Pancreas (tissue), 10 donors: ENCODE measurements around the gene SLC15A1. TPM values are rescaled to one million over a fixed set of nuclear protein-coding genes. Genes with fewer than 3 reads are reported as not detected.

Experiments used
- ATAC-seq, 4 donors: fragments of 200-7000 bp; cut with Tn5 transposase; one replicate each; pipeline versions ENCODE4 v1.8.0 to v1.9.1; 2020; ENCODE audit warnings: mild to moderate bottlenecking in 4 of 4, moderate library complexity in 4 of 4
- DNase-seq, 6 donors: peaks; one replicate each; pipeline ENCODE4 v3.0.0-alpha.2; 2020
- FAIRE-seq: peaks from 2 replicates; lab custom pipeline; 2012; peaks lifted over from hg19 to GRCh38; lab: Jason Lieb, UNC
- H3K27ac ChIP-seq, 4 donors: fragments of 200-600 bp; sonication (generic); 1 replicate in 3 of 4; 2 replicates in 1 of 4; pipeline versions ENCODE4 v1.5.0 to v1.8.0; 2020
- H3K27me3 ChIP-seq, 4 donors: fragments of 200-600 bp; one replicate each; pipeline ENCODE4 v1.8.0; 2021
- H3K36me3 ChIP-seq, 3 donors: fragments of 200-600 bp; sonication (generic) in 1 of 3; one replicate each; pipeline versions ENCODE4 v1.5.0 to v1.8.0; 2020 to 2021
- H3K4me1 ChIP-seq, 3 donors: fragments of 200-600 bp; one replicate each; pipeline ENCODE4 v1.8.0; 2021
- H3K4me3 ChIP-seq, 4 donors: fragments of 200-600 bp; sonication (generic) in 2 of 4; one replicate each; pipeline versions ENCODE4 v1.5.0 to v1.8.0; 2020 to 2021
- H3K9me3 ChIP-seq, 4 donors: fragments of 200-600 bp; one replicate each; pipeline ENCODE4 v1.8.0; 2021
- CTCF ChIP-seq, 4 donors: fragments of 200-600 bp; sonication (generic) in 3 of 4; IDR thresholded peaks; one replicate each; pipeline versions ENCODE4 v1.5.0 to v1.8.0; 2021; ENCODE audit warnings: antibody characterized with exemption in 4 of 4
- WGBS, 2 donors: extraction: QIAGEN DNeasy Blood & Tissue Kit; methylation state at CpG; one replicate each; pipeline ENCODE4 v1.1.7; 2013; 5-methylcytosine and 5-hydroxymethylcytosine counted together
- intact Hi-C, 3 donors: fragments of 100-400 bp; cut with DNase I; formaldehyde crosslinking; loops; one replicate each; pipeline versions ENCODE4 v1.11.1 to v1.14.2; 2022
- polyA plus RNA-seq, 2 donors: library from polyadenylated mRNA; stranded (reverse); fragments of 200-250 nt; gene quantifications; one replicate each; pipeline ENCODE4 v1.2.3, GENCODE V29; 2013
- total RNA-seq, 6 donors: library from RNA; stranded (reverse); fragmentation: NEBNext Ultra II Directional in 4 of 6; extraction: Animal tissue kit (Norgen Biotek cat#: 25700) in 4 of 6; gene quantifications; one replicate each; pipeline versions ENCODE4 v1.2.1 to v1.2.4, GENCODE V29; 2021 to 2023
- donor health status: healthy with polysubstance abuse.
- donor health status: DM: no; HTN: no; CAD: no; lungs with moderate emphysema.
- donor health status: DM: no; HTN: no; CAD: no.
- donor health status: control.
- donor health status: control.
- donor health status: Bipolar disorder and iron deficiency.
- donor health status: DM: yes; HTN: yes; CAD: no.
- donor health status: DM: no; HTN: no; CAD: no.
- donor health status: DM: no; HTN: no; CAD: no.
- donor health status: DM: yes; HTN: yes; CAD: no.

The SLC15A1 gene
- total and polyA plus RNA-seq, 8 donors: 4.6 to 16.7 (median 6.6) TPM

DNA sequence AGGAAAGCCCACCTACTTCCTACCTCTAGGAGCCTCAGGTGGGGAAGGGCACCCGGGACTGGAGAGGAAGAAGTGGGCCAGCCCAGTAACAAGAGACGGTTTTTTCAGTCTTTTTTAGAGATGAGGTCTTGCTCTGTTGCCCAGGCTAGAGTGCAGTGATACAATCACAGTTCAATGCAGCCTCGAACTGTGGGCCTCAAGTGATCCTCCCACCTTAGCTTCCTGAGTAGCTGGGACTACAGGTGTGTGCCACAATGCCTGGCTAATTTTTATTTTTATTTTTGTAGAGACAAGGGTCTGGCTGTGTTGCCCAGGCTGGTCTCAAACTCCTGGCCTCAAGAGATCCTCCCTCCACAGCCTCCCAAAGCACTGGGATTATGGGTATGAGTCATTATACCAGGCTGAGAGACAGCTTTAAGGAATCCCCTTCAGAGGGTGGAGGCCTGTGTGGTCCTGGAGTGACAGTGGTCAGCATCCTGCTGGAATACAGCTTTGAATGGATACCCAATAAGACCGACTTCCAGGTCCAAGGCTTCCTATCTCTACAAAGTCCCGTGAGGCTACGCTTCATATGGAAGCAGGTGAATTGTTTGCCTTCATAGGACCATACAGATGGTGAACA lies 63.0 kb downstream of the SLC15A1 start:
- FAIRE-seq (no peak), ATAC-seq (no peak), DNase-seq (no peak)
- H3K4me3 ChIP-seq: no peak overlapping the region
- no peak for TF ChIP-seq CTCF (IDR thresholded peaks at IDR 0.05)
- no peaks in the 10 kb centered on the region for H3K36me3 ChIP-seq
- 90 to 94% methylated on average over 6 of the region's 6 CpGs for WGBS, 2 donors
- intact Hi-C loops: no loop called here
- H3K4me1 ChIP-seq: no peaks in the 10 kb centered on the region
- H3K9me3 ChIP-seq: no peaks in the 10 kb centered on the region
- no peaks in the 10 kb centered on the region for H3K27me3 ChIP-seq
- no peak overlapping the region for H3K27ac ChIP-seq

- intact Hi-C loops: no loop called here
- no peak for FAIRE-seq
These were observed 64.1 kb downstream of the SLC15A1 start for GRCh38 chr13:98688373-98688772.

GRCh38 chr13:98687319-98687718 lies 65.2 kb downstream of the SLC15A1 start:
- intact Hi-C loops: no loop called here

More at GRCh38 chr13:98688373-98688772, 64.1 kb downstream of the SLC15A1 start:
- Histone ChIP-seq H3K27ac (no peak overlapping the region), H3K4me3 (no peak overlapping the region), H3K27me3 (no peaks in the 10 kb centered on the region), H3K36me3 (no peaks in the 10 kb centered on the region), H3K4me1 (no peaks in the 10 kb centered on the region), H3K9me3 (no peaks in the 10 kb centered on the region)
- no peak for TF ChIP-seq CTCF (IDR thresholded peaks at IDR 0.05)
- ATAC-seq (no peak), DNase-seq (no peak)
- WGBS, 2 donors: 72 to 75% methylated on average over 2 of the region's 2 CpGs

GRCh38 chr13:98686270-98686669 lies 66.2 kb downstream of the SLC15A1 start:
- ATAC-seq (no peak), DNase-seq (no peak), FAIRE-seq (no peak)
- no peak overlapping the region for H3K27ac ChIP-seq
- no peaks in the 10 kb centered on the region for H3K9me3 ChIP-seq
- no peaks in the 10 kb centered on the region for H3K36me3 ChIP-seq
- H3K4me3 ChIP-seq: no peak overlapping the region
- H3K4me1 ChIP-seq: no peaks in the 10 kb centered on the region
- TF ChIP-seq CTCF (IDR thresholded peaks at IDR 0.05): no peak
- 83 to 90% methylated on average over 9 of the region's 9 CpGs for WGBS, 2 donors
- intact Hi-C loops: no loop called here
- H3K27me3 ChIP-seq: no peaks in the 10 kb centered on the region

More at GRCh38 chr13:98687319-98687718, 65.2 kb downstream of the SLC15A1 start:
- WGBS, 2 donors: 83 to 87% methylated on average over 5 of the region's 5 CpGs
- ATAC-seq (no peak), FAIRE-seq (no peak), DNase-seq (no peak)
- H3K27ac ChIP-seq: no peak overlapping the region
- no peaks in the 10 kb centered on the region for H3K27me3 ChIP-seq
- H3K36me3 ChIP-seq: no peaks in the 10 kb centered on the region
- H3K4me1 ChIP-seq: no peaks in the 10 kb centered on the region
- no peaks in the 10 kb centered on the region for H3K9me3 ChIP-seq
- no peak overlapping the region for H3K4me3 ChIP-seq
- TF ChIP-seq CTCF (IDR thresholded peaks at IDR 0.05): no peak

DNA sequence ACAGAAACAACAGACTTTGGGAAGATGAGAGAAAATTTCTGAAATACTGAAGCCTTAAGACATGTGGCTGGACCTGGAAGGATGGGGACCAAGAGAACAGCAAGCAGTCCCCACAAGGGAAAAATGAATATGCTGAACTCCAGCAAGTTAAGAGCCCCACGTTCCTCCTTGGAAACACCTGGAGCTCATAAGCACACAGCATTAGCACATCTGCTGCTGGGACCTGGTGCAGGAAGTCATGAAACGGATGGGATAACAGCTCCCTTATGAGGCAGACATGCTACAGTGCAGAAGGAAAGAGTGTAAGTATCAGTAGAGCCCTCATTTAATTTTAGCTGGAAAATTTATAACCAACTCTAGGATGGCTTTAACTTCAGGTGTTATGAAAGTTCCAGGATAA lies 67.3 kb downstream of the SLC15A1 start:
- H3K27ac ChIP-seq: no peak overlapping the region
- H3K36me3 ChIP-seq: no peaks in the 10 kb centered on the region
- no peak for ATAC-seq
- intact Hi-C loops: no loop called here
- TF ChIP-seq CTCF (IDR thresholded peaks at IDR 0.05): no peak
- no peaks in the 10 kb centered on the region for H3K4me1 ChIP-seq
- WGBS, 2 donors: 59 to 75% methylated on average over 2 of the region's 2 CpGs
- no peak overlapping the region for H3K4me3 ChIP-seq
- no peak for DNase-seq
- H3K27me3 ChIP-seq: no peaks in the 10 kb centered on the region
- no peak for FAIRE-seq
- no peaks in the 10 kb centered on the region for H3K9me3 ChIP-seq
